GM20000 (cell line): ENCODE measurements around the gene PFN1.
A peak's percentile ranks its signal among the peaks of the same experiment; 100 is the strongest.

Experiments
- DNase-seq: peaks from one replicate; pipeline ENCODE4 v3.0.0; 2012; ENCODE audit warnings: low spot score
- CTCF ChIP-seq: IDR thresholded peaks from 2 replicates; pipeline ENCODE4 v1.5.1; 2012; ENCODE audit warnings: mild to moderate bottlenecking, control low read depth; ENCODE audit errors: extremely low read depth, missing control alignments

The PFN1 gene

DNA sequence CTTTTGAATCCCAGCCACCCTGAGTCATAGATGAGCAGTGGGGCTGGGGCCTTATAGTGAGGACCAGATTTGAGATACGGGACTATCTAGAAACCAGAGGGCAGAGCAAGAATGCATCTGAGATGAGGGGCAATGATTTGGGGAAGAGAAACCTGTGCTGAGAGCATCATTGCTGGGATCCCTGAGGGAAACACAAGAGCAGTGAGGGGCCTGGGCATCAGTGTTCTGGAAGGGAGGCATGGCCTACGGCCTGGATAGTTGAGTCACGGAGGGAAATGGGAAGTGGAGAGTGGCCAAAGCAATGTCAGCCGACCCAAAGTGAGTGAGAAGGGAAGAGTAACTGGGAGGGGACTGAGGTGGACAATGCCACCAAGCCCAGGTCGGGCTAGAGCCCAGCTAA lies 34.0 kb upstream of the PFN1 start:
- TF ChIP-seq CTCF, result no peak
- no peak for DNase-seq

- peak; percentile 55 for TF ChIP-seq CTCF
- peak; percentile 69 for DNase-seq
These were observed 32.4 kb upstream of the PFN1 start for GRCh38 chr17:4980644-4981216.

- TF ChIP-seq CTCF, result no peak
- DNase-seq, result no peak
These were observed 30.4 kb upstream of the PFN1 start for GRCh38 chr17:4978726-4979125.

DNA sequence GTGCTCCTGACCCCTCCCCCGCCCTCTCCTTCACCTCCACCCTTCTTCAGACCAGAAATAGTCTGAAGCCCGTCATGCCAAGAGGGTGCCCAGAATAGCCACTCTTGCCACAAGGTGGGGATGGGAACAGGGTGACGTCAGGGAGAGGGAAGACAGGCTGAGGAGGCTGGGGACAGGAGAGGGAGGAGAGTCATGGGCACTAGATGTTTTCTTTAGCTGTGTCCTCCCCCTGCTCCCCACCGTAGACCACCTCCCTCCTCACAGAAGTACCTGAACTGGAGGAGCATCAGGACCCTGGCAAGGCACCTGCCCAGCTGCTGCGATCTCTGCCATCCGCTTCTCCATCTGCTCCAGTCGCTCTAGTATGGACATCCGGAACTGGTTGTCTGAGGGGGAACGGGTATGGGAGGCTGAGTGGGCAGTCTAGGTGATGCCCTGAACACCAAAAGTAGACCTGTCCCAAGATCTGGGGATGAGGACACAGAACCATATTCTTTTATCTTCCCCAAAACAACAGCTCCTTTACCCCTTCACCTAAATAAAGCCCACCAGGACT lies 25.9 kb upstream of the PFN1 start:
- no peak for TF ChIP-seq CTCF
- DNase-seq, result no peak

DNA sequence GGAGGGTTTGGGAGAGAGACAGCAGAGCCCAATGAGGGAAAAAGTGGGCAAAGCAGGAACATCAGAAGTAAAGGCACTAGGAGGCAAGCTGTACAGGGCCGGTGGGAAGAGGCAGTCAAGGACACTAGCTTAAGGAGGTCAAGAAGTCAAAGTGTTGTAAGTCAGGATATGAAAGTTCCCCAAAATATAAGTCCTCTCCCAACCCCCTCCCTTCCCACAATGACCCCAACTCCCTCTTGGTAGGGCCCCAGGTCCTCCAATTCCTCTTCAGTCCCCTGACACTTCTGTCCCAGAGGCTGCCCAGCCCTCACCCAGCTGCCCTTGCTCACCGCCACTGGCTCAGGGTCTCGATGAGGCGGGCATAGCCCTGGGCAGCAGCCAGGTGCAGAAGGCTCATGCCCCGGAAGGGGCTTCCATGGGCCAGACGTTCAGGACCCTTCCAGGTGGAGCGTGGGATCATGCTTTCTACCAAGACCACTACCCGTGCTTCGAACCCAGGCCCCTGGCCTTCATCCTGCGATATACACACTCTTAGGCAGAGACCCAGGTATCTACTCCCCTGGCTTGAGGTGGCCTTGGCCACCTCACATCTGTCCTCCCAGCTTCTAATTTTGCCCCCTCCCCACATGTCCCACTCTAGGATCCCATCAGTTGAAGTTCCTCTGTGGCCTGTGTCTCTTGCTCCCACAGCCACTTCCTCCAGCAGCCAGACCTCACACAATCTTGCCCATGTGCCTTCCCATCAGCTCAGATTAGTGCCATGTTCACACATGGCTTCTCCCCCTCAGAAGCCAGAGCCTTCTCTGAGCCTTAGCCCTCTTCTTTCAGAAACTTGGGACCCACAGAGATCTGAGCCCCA lies 25.2 kb upstream of the PFN1 start:
- no peak for TF ChIP-seq CTCF
- no peak for DNase-seq

GRCh38 chr17:4972752-4973151 lies 24.4 kb upstream of the PFN1 start:
- no peak for DNase-seq

More at GRCh38 chr17:4972752-4973151, 24.4 kb upstream of the PFN1 start:
- TF ChIP-seq CTCF, result no peak
